HepG2 (cell line): Measurements from ENCODE around the gene CLN6. TPM values are rescaled to one million over a fixed set of nuclear protein-coding genes. Genes with fewer than 3 reads are reported as not detected.

Experiments used
- CSRNP1 ChIP-seq: sonication (generic); formaldehyde crosslinking; IDR thresholded peaks from 2 replicates; pipeline ENCODE4 v1.8.1; 2023; ENCODE audit warnings: mild to moderate bottlenecking, missing genetic modification reagents
- GABPA ChIP-seq, 2 experiments: IDR thresholded peaks; 2 replicates each; pipeline ENCODE4 v1.6.1; 2011 to 2016; ENCODE audit warnings: low read depth in 2 of 2, low read length in 1 of 2, missing biosample characterization in 1 of 2, missing genetic modification characterization in 1 of 2
- HMGXB3 ChIP-seq: sonication (generic); formaldehyde crosslinking; IDR thresholded peaks from 2 replicates; pipeline ENCODE4 v1.4.0; 2020; ENCODE audit warnings: missing genetic modification reagents, borderline replicate concordance
- KLF16 ChIP-seq, 2 experiments: sonication (generic) in 1 of 2; formaldehyde crosslinking in 1 of 2; IDR thresholded peaks; 2 replicates each; pipeline versions ENCODE4 v1.6.1 to v1.8.0; 2016 to 2023; ENCODE audit warnings: missing genetic modification reagents in 2 of 2, missing compliant biosample characterization in 1 of 2
- NFKB2 ChIP-seq: sonication (generic); formaldehyde crosslinking; IDR thresholded peaks from 2 replicates; pipeline ENCODE4 v1.4.0; 2020; ENCODE audit warnings: missing genetic modification reagents, borderline replicate concordance
- SUZ12 ChIP-seq: fragments of 150-350 bp; IDR thresholded peaks from 2 replicates; pipeline ENCODE4 v1.6.1; 2014; ENCODE audit warnings: low read depth, low read length
- ZBTB40 ChIP-seq, 2 experiments: fragments of 450-650 bp in 1 of 2; sonication (generic) in 1 of 2; formaldehyde crosslinking in 1 of 2; IDR thresholded peaks; 2 replicates each; pipeline versions ENCODE4 v1.6.1 to v1.8.0; 2016 to 2022; ENCODE audit warnings: antibody characterized with exemption in 1 of 2, mild to moderate bottlenecking in 1 of 2, missing genetic modification reagents in 1 of 2
- ZNF331 ChIP-seq: sonication (generic); formaldehyde crosslinking; IDR thresholded peaks from 2 replicates; pipeline ENCODE4 v1.4.0; 2020; ENCODE audit warnings: missing genetic modification reagents
- ZNF33B ChIP-seq: sonication (generic); formaldehyde crosslinking; IDR thresholded peaks from 2 replicates; pipeline ENCODE4 v1.5.1; 2020; ENCODE audit warnings: mild to moderate bottlenecking, missing genetic modification reagents
- ZNF563 ChIP-seq: sonication (generic); formaldehyde crosslinking; IDR thresholded peaks from 2 replicates; pipeline ENCODE4 v1.8.0; 2022; ENCODE audit warnings: mild to moderate bottlenecking, moderate library complexity, missing genetic modification reagents
- ZNF781 ChIP-seq: sonication (generic); formaldehyde crosslinking; IDR thresholded peaks from 2 replicates; pipeline ENCODE4 v1.5.1; 2020; ENCODE audit warnings: borderline replicate concordance, mild to moderate bottlenecking, missing genetic modification reagents; ENCODE audit errors: not compliant biosample characterization
- polyA plus RNA-seq, 8 experiments: library from polyadenylated mRNA; depleted of rRNA in 3 of 8; stranded (reverse) in 7 of 8; unstranded in 1 of 8; fragments of >200 nt; fragmentation: Illumina TruSeq in 4 of 8; extraction: Trizol in 4 of 8; gene quantifications; 2 replicates each; pipeline versions ENCODE4 v1.2.1 to v1.2.3, GENCODE V29; 2011 to 2016; ENCODE audit warnings: low read depth in 4 of 8, missing spikeins in 1 of 8, mixed read lengths in 1 of 8; ENCODE audit not compliant: insufficient read depth in 1 of 8
- total RNA-seq, 5 experiments: library from RNA; depleted of rRNA; stranded (reverse); fragments of >200 nt; fragmentation: Illumina TruSeq; extraction: Trizol; gene quantifications; 2 replicates each; pipeline ENCODE4 v1.2.3, GENCODE V29; 2016; ENCODE audit warnings: low read depth in 1 of 5

Gene CLN6
- total and polyA plus RNA-seq, 2 of the 13 experiments (the other 11 are each of a cell fraction or from before 2014, with no cell fraction given): 24.9 to 27.1 TPM

GRCh38 chr15:68277603-68278344 lies 48.2 kb upstream of the CLN6 start, which contains the start of gene FEM1B (continued):
- TF ChIP-seq HMGXB3 (CRISPR knock-in tag): peak; percentile 88
- peak; percentile 41; the same call in 1 of the 2 replicates for TF ChIP-seq CSRNP1
- peak; percentile 74 for TF ChIP-seq GABPA (IDR thresholded peaks at IDR 0.05; ENCODE audit: low read depth, low read length)
- peak; percentile 93 for TF ChIP-seq GABPA (CRISPR knock-in tag; IDR thresholded peaks at IDR 0.05; ENCODE audit: low read depth)
- no peak for TF ChIP-seq SUZ12
- peak; percentile 86 for TF ChIP-seq ZNF331 (CRISPR knock-in tag)
- TF ChIP-seq KLF16 (CRISPR knock-in tag; IDR thresholded peaks at IDR 0.05): peak in 1 of 2 experiments; percentile 71; a peak in 2 of 4 replicates
- TF ChIP-seq ZBTB40 (IDR thresholded peaks at IDR 0.05): peak; percentile 52
- TF ChIP-seq ZBTB40 (CRISPR knock-in tag; IDR thresholded peaks at IDR 0.05): peak; percentile 94
- peak; percentile 91 for TF ChIP-seq NFKB2 (CRISPR knock-in tag)
- TF ChIP-seq ZNF33B (CRISPR knock-in tag): peak; percentile 32
- peak; percentile 85 for TF ChIP-seq ZNF781 (CRISPR knock-in tag)
- 0 out of 2 replicates have a peak, but pooled peaks have one; percentile 69 for TF ChIP-seq ZNF563 (CRISPR knock-in tag)
